Mesothelial cell of epicardium (in vitro differentiated cells): ENCODE results near the gene FRG2B. TPM values are rescaled to one million over a fixed set of nuclear protein-coding genes. Genes with fewer than 3 reads are reported as not detected.
"Not testable (repeated sequence)": the region's sequence is repeated elsewhere in the genome, so short reads cannot be mapped to it uniquely, and the experiment has no call there.

Experiments used
- DNase-seq, 2 experiments: peaks; one replicate each; pipeline ENCODE4 v3.0.0; 2021; ENCODE audit warnings: low spot score in 2 of 2; ENCODE audit not compliant: unreplicated experiment in 2 of 2
- H3K27ac Mint-ChIP-seq: 2 replicates; pipeline ENCODE4 v1.8.0; 2021; ENCODE audit warnings: mixed read lengths
- H3K27me3 Mint-ChIP-seq: 2 replicates; pipeline ENCODE4 v1.8.0; 2021; ENCODE audit warnings: low read depth, mixed read lengths
- H3K36me3 Mint-ChIP-seq: 2 replicates; pipeline ENCODE4 v1.8.0; 2021; ENCODE audit warnings: mixed read lengths
- H3K4me1 Mint-ChIP-seq: 2 replicates; pipeline ENCODE4 v1.8.0; 2021; ENCODE audit warnings: mixed read lengths
- H3K4me3 Mint-ChIP-seq: 2 replicates; pipeline ENCODE4 v1.8.0; 2021; ENCODE audit warnings: mild to moderate bottlenecking, moderate library complexity, mixed read lengths
- H3K9me3 Mint-ChIP-seq: 2 replicates; pipeline ENCODE4 v1.8.0; 2021; ENCODE audit warnings: mixed read lengths
- total RNA-seq: library from RNA; stranded (reverse); gene quantifications from 3 replicates; pipeline ENCODE4 v1.2.1, GENCODE V29; 2021
- TF ChIP-seq, protein P1 (sequence below): fragments of 200-600 bp; sonication (generic); IDR thresholded peaks from one replicate; pipeline ENCODE4 v1.5.0; 2021; ENCODE audit warnings: antibody characterized with exemption; ENCODE audit not compliant: unreplicated experiment

The FRG2B gene
- total RNA-seq: not detected in 3 replicates

DNA sequence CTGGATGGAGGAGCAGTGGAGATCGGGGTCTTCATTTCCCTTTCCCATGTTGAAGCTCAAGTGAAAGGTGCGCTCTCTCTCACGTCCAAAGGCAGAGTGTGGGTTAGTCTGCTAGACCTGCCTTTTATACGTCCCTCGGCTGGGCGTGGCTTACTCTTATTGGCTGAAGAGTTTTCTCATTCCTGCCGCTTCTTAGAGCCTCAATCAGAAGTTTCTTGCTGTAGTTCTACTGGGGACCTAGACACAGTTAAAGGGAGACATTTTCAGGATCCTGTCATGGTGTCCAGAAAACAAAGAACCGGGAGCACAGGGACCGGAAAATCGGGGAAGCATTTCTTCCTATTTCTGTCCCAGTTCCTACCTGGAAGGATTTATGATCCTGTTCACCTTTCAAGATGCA is at the start of gene FRG2B:
Gene FRG2B (minus strand): TSS at position 101 of the 400 bp plus-strand sequence. CDS start 53 bp downstream, at position 48.
- H3K27ac Mint-ChIP-seq, H3K4me3 Mint-ChIP-seq, H3K36me3 Mint-ChIP-seq, H3K9me3 Mint-ChIP-seq, H3K4me1 Mint-ChIP-seq, H3K27me3 Mint-ChIP-seq, DNase-seq: not testable (repeated sequence)

DNA sequence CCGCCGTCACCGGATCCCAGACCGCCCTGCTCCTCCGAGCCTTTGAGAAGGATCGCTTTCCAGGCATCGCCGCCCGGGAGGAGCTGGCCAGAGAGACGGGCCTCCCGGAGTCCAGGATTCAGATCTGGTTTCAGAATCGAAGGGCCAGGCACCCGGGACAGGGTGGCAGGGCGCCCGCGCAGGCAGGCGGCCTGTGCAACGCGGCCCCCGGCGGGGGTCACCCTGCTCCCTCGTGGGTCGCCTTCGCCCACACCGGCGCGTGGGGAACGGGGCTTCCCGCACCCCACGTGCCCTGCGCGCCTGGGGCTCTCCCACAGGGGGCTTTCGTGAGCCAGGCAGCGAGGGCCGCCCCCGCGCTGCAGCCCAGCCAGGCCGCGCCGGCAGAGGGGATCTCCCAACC is 40.9 kb upstream of the FRG2B start:
- not testable (repeated sequence) for H3K4me1 Mint-ChIP-seq, H3K27ac Mint-ChIP-seq, H3K27me3 Mint-ChIP-seq, DNase-seq, H3K36me3 Mint-ChIP-seq, H3K4me3 Mint-ChIP-seq
- peaks cover 14% of the 10 kb centered on the region for H3K9me3 Mint-ChIP-seq

DNA sequence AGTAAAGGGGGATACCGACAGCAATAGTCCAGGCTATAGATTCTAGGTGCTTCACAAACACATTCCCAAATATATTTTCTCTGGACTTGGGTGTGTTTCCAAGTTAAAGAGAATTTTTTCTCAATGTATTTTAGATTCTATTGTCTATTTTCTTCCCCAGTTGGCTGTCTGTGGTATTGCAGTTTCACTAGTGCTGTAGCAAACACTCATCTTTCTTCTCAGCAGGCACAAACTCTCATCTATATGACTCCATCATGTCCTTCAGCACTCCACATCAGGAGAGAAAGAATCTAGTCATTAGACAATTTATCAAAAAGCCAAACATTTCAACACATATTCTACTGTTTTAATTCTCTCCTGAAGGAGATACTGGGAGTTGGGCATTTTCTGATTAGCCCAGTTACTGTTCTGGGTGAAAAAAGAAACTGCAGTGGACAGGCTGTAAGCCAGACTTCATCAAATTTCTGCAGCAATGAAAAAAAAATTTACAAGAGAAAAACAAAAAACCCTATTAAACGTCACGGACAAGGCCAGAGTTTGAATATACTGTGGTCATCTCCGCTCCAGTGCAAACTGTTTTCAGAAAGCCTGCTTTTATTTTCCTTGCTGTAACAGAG is 37.1 kb upstream of the FRG2B start:
- not testable (repeated sequence) for H3K27me3 Mint-ChIP-seq, H3K4me1 Mint-ChIP-seq, DNase-seq, H3K4me3 Mint-ChIP-seq, H3K27ac Mint-ChIP-seq, H3K36me3 Mint-ChIP-seq
- H3K9me3 Mint-ChIP-seq: peaks cover 24% of the 10 kb centered on the region

DNA sequence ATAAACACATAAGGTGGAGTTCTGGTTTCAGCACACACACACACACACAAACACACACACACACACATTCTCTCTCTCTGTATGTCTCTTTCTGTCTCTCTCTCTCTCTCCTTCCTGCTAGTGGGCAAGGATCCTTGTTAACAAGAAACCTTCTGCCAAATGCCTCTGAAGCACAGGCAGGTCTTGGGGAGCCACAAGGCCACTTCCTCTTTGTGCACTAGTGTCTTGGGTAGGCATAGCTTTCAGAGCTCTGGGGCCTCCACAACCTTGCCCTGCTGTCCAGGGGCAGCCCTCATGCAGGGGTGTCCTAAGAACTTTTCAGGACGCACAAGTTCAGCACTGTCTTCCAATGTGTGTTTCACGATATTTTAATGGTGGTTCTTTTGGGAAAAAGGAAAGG is 34.5 kb upstream of the FRG2B start:
- peaks cover 24% of the 10 kb centered on the region for H3K9me3 Mint-ChIP-seq
- H3K27ac Mint-ChIP-seq, H3K36me3 Mint-ChIP-seq, H3K4me3 Mint-ChIP-seq, DNase-seq, H3K27me3 Mint-ChIP-seq, H3K4me1 Mint-ChIP-seq: not testable (repeated sequence)

DNA sequence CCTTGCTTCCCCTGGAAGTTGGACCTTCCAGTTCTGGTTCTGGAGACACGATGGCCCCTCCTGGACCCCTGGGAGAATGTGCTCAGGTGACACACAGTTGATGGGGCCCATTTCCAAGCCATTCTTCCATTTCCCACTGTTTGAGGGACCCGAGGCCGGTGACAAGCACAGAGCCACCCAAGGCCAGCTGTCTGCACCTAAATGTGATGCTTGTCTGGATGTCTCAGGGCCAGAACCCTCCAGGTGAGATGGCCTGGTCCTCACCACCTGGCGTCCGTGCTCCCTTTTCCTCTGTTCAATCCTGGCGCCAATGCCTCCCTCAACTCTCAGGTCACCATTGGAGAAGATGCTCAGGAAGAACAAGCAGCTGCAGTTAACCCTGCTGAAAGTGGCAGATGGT is 33.9 kb upstream of the FRG2B start:
- not testable (repeated sequence) for H3K4me1 Mint-ChIP-seq, DNase-seq, H3K27ac Mint-ChIP-seq, H3K27me3 Mint-ChIP-seq, H3K36me3 Mint-ChIP-seq, H3K4me3 Mint-ChIP-seq
- H3K9me3 Mint-ChIP-seq: peaks cover 24% of the 10 kb centered on the region

DNA sequence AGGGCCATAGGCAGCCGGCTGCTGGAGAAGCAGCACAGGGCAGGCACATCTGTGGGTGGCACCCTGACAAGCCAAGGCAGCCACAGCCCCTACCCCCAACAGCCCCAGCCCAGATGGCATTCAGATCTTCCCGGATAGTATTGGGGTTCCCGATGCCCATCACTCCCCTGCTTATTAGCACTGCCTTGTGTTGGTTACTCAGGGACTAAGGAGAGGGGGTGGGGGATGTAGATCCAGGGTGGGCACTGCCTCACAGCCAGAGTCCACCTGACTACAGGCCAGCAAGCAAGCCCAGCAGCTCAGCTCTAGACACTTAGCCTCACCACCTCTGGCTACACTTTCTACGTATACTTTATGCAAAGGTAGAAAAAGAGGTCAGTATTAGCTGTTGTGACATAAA is 30.7 kb upstream of the FRG2B start:
- H3K27me3 Mint-ChIP-seq, H3K36me3 Mint-ChIP-seq, H3K27ac Mint-ChIP-seq, DNase-seq, H3K4me1 Mint-ChIP-seq, H3K4me3 Mint-ChIP-seq: not testable (repeated sequence)
- peaks cover 14% of the 10 kb centered on the region for H3K9me3 Mint-ChIP-seq

DNA sequence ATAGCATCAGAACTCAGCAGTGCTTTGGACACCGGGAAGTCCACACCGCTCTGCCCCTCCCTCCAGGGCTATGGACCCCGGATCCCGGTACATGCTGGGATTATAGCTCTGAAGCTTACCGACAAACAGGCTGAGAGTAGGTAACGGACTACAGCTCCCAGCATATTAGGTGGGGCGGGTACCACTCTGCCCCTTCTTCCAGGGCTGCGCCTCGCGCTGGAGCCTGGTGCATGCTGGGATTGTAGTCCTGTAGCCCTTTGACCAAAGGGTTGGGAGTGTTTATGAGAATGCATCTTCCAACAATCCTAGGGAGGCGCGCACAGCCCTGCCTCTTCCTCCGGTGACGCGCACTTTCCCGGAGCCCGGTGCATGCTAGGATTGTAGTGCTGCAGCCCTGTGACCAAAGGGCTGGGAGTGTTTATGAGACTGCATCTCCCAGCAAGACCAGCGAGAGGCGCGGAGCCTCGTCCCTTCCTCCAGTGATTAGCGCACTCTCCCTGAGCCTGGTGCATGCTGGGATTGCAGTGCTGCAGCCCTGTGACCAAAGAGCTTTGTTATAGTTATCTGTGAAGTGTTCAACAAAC is 22.4 kb upstream of the FRG2B start:
- not testable (repeated sequence) for H3K27ac Mint-ChIP-seq, H3K36me3 Mint-ChIP-seq, H3K4me3 Mint-ChIP-seq, H3K27me3 Mint-ChIP-seq, DNase-seq, H3K4me1 Mint-ChIP-seq, H3K9me3 Mint-ChIP-seq

DNA sequence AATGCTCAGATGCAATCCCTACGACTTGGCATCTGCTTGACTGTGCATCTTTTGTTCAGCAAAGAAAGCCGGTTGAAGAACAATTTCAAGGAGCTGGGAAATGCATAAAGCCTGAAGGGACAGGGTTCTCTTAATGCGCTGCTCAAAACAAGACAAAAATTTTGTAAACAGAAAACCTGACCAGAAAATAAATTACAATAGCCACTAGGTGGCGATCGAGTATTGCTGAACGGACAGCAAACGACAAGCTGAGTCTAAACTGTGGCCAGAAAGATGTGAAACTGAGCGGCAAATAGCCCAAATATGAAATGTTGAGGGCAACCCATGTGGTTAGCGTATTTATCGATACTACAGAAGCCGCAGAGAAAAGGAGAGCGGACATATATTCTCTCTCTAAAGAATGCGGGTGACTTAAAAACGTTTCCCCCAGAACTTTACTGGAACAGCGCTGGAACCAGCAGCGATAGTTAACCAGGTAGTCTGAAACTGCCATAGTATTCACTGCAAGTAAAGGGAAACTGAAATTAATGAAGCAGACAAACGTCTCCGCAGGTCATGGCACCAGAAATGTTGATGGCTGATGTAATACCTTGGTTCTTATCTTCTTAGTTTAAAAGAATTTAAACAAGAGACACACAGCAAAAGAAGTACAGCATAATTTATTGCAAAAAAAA is 20.6 kb upstream of the FRG2B start:
- not testable (repeated sequence) for H3K36me3 Mint-ChIP-seq, H3K4me3 Mint-ChIP-seq

DNA sequence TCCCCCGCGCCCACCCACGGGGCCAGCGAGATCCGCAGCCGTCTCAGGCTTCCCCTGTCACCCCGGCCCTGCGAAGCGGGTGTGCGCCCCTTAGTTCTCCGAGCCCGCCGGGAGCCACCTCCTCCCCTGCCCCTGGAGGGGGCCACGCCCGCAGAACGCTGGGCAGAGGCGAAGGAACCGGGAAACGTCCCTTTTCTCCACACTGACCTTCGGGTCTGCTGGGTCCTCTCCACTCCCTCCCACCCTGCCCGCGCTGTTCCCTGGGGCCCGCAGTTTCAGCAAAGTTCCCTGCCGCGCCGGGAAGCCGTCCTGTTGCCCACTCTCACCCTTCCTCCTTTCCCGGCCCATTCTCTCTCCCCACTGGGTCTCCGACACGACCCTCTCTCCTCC is 11.2 kb upstream of the FRG2B start:
- H3K36me3 Mint-ChIP-seq, H3K27me3 Mint-ChIP-seq, H3K4me1 Mint-ChIP-seq, DNase-seq, H3K4me3 Mint-ChIP-seq, H3K27ac Mint-ChIP-seq: not testable (repeated sequence)
- H3K9me3 Mint-ChIP-seq: peaks cover 19% of the 10 kb centered on the region

More for the DNA sequence above, 20.6 kb upstream of the FRG2B start:
- not testable (repeated sequence) for H3K27me3 Mint-ChIP-seq, H3K27ac Mint-ChIP-seq, H3K9me3 Mint-ChIP-seq, H3K4me1 Mint-ChIP-seq, DNase-seq
- TF ChIP-seq, protein P1, sequence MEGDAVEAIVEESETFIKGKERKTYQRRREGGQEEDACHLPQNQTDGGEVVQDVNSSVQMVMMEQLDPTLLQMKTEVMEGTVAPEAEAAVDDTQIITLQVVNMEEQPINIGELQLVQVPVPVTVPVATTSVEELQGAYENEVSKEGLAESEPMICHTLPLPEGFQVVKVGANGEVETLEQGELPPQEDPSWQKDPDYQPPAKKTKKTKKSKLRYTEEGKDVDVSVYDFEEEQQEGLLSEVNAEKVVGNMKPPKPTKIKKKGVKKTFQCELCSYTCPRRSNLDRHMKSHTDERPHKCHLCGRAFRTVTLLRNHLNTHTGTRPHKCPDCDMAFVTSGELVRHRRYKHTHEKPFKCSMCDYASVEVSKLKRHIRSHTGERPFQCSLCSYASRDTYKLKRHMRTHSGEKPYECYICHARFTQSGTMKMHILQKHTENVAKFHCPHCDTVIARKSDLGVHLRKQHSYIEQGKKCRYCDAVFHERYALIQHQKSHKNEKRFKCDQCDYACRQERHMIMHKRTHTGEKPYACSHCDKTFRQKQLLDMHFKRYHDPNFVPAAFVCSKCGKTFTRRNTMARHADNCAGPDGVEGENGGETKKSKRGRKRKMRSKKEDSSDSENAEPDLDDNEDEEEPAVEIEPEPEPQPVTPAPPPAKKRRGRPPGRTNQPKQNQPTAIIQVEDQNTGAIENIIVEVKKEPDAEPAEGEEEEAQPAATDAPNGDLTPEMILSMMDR: peak; percentile 63

DNA sequence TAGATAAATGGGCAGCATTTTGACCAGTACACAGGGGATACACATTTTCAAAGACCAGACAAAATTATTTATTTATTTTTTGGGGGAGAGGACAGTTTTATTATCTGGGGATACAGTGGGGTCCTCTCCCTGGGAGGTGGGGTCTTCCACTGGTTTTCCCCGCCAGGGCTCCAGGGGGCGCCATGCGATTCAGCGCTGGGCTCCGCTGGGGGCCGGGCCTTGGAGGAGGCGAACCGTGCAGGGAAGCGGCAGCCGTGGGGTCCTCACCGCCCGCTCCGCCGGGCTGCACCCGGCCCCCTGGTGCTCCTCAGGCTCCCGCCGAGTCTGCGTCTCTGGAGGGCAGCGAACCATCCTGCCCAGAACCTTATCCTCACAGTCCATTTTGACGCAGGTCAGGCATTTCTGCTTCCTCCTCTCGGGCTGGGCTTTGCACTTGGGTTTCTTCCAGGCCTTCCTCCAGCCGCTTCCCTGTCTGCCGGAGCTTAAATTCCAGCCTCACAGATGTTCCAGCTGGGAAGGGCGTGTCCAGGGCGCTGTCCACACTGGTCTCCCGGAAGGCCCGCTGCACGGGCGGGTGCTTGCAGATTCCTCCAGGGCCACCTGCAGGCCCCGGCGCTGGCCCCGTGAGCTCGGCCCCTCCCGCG is 10.7 kb upstream of the FRG2B start:
- H3K9me3 Mint-ChIP-seq: peaks cover 19% of the 10 kb centered on the region

DNA sequence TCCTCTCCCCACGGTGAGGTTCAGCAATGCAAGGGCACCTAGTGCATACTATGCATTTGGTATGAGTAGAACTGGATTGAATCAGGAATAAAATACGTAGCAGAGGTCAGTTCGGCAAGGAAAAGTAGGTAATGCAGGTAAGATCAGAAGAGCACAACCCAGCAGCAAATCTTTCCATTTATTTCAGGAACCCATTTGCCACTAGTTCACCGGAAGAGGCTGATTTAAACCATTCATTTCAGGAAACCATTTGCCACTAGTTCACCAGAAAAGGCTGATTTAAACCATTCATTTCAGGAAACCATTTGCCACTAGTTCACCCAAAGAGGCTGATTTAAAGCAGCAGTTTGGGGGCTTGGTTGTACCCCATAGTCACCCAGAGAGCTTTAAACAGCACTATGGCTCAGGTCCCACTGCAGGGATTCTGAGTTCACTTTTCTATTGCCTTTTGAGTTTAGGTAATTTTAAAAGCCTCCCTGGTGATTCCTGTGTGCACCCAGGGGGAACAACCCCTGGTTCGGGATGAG is 4.2 kb upstream of the FRG2B start:
- H3K27ac Mint-ChIP-seq, DNase-seq, H3K9me3 Mint-ChIP-seq, H3K4me3 Mint-ChIP-seq, H3K4me1 Mint-ChIP-seq, H3K27me3 Mint-ChIP-seq, H3K36me3 Mint-ChIP-seq: not testable (repeated sequence)

More for the DNA sequence above, 10.7 kb upstream of the FRG2B start:
- not testable (repeated sequence) for H3K4me1 Mint-ChIP-seq, H3K27me3 Mint-ChIP-seq, H3K4me3 Mint-ChIP-seq, H3K27ac Mint-ChIP-seq, DNase-seq, H3K36me3 Mint-ChIP-seq

DNA sequence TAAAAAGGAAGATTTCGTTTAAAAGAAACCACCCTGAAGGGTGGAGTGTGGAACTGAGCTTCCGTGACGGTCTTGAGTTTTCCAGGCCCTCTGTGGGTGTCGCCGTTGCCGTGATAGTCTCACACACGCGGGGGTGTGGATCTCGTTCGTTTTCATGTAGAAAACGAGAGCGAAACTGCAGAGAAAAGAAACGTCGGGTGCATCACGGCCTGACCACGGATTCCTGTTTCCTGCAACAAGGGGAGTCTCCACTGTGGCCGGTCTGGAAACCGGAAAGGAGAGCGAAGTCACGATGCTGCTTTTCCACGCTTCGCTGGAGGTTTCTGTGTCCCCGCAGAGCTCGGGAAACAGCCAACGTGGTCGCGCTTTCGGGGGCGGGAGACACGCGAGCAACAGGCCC is 4.1 kb downstream of the FRG2B start:
- H3K27me3 Mint-ChIP-seq, H3K36me3 Mint-ChIP-seq, H3K4me1 Mint-ChIP-seq, DNase-seq, H3K4me3 Mint-ChIP-seq, H3K27ac Mint-ChIP-seq: not testable (repeated sequence)
- peaks cover 22% of the 10 kb centered on the region for H3K9me3 Mint-ChIP-seq
